IMR-90 (cell line): ENCODE results near the gene ADAMTS17. TPM values are rescaled to one million over a fixed set of nuclear protein-coding genes. Genes with fewer than 3 reads are reported as not detected.

ENCODE experiments used
- ATAC-seq: fragments of 200-7000 bp; cut with Tn5 transposase; 2 replicates; pipeline ENCODE4 v1.9.1; 2020; ENCODE audit warnings: low read depth, mild to moderate bottlenecking, moderate library complexity
- BruUV-seq: library from RNA; stranded (reverse); fragments of 400-500 nt; replicated peaks from 2 replicates; lab custom pipeline; 2021; lab: Mats Ljungman, UMichigan
- CTCF ChIA-PET: fragments of 300-600 bp; formaldehyde crosslinking; extraction: SDS; loops from one replicate; lab custom pipeline; 2021; ENCODE audit warnings: antibody characterized with exemption; lab: Yijun Ruan, JAX
- POLR2A ChIA-PET: fragments of 300-600 bp; sonication (Branson Sonifier 250); formaldehyde crosslinking; loops from one replicate; lab custom pipeline; 2022; ENCODE audit warnings: antibody characterized with exemption; ENCODE audit not compliant: unreplicated experiment; lab: Charles Lee
- DNase-seq: peaks from one replicate; pipeline ENCODE4 v3.0.0; 2013
- H2AFZ ChIP-seq: replicated peaks from 2 replicates; pipeline ENCODE3; 2013; ENCODE audit warnings: low read length, mild to moderate bottlenecking; ENCODE audit not compliant: poor library complexity
- H2AK5ac ChIP-seq: 2 replicates; pipeline ENCODE4 v1.6.1; 2013; ENCODE audit warnings: low read depth, low read length, inconsistent platforms
- H2AK9ac ChIP-seq: replicated peaks from 2 replicates; pipeline ENCODE3; 2013; ENCODE audit warnings: mild to moderate bottlenecking, low read depth, low read length, moderate library complexity; ENCODE audit not compliant: poor library complexity
- H2BK120ac ChIP-seq: 2 replicates; pipeline ENCODE4 v1.6.1; 2013; ENCODE audit warnings: low read depth, low read length, inconsistent platforms
- H2BK15ac ChIP-seq: 3 replicates; pipeline ENCODE4 v1.6.1; 2013; ENCODE audit warnings: low read depth, low read length, inconsistent platforms
- H2BK20ac ChIP-seq: 2 replicates; pipeline ENCODE4 v1.6.1; 2013; ENCODE audit warnings: low read depth, mild to moderate bottlenecking, inconsistent platforms, low read length, moderate library complexity
- H2BK5ac ChIP-seq: 2 replicates; pipeline ENCODE4 v1.6.1; 2013; ENCODE audit warnings: mild to moderate bottlenecking, low read depth, low read length, inconsistent platforms; ENCODE audit not compliant: poor library complexity, severe bottlenecking
- H3K14ac ChIP-seq: replicated peaks from 2 replicates; pipeline ENCODE4 v1.6.1; 2013; ENCODE audit warnings: low read depth, low read length, inconsistent platforms
- H3K18ac ChIP-seq: 2 replicates; pipeline ENCODE4 v1.6.1; 2013; ENCODE audit warnings: low read depth, low read length, control low read depth
- H3K23ac ChIP-seq: 2 replicates; pipeline ENCODE4 v1.6.1; 2013; ENCODE audit warnings: low read depth, low read length, inconsistent platforms
- H3K27ac ChIP-seq: 2 replicates; pipeline ENCODE4 v1.5.1; 2013; ENCODE audit warnings: mild to moderate bottlenecking, control low read depth, low read length; ENCODE audit not compliant: insufficient read depth
- H3K27me3 ChIP-seq: 2 replicates; pipeline ENCODE4 v1.6.1; 2013; ENCODE audit warnings: low read length; ENCODE audit not compliant: control insufficient read depth, insufficient read depth
- H3K36me3 ChIP-seq: 2 replicates; pipeline ENCODE4 v1.6.1; 2013; ENCODE audit warnings: low read length, mixed read lengths; ENCODE audit not compliant: control insufficient read depth, insufficient read depth
- H3K4ac ChIP-seq: 2 replicates; pipeline ENCODE4 v1.6.1; 2013; ENCODE audit warnings: low read depth, low read length, inconsistent platforms
- H3K4me1 ChIP-seq: 2 replicates; pipeline ENCODE4 v1.6.1; 2013; ENCODE audit warnings: low read length, mixed read lengths; ENCODE audit not compliant: control insufficient read depth, insufficient read depth
- H3K4me2 ChIP-seq: 2 replicates; pipeline ENCODE4 v1.6.1; 2013; ENCODE audit warnings: low read depth, mild to moderate bottlenecking, control low read depth, low read length, moderate library complexity
- H3K4me3 ChIP-seq: 2 replicates; pipeline ENCODE4 v1.5.1; 2013; ENCODE audit warnings: low read depth, mild to moderate bottlenecking, control low read depth, low read length, moderate library complexity; ENCODE audit not compliant: insufficient read depth
- H3K56ac ChIP-seq: 2 replicates; pipeline ENCODE4 v1.6.1; 2013; ENCODE audit warnings: low read length, inconsistent platforms; ENCODE audit not compliant: insufficient read depth; ENCODE audit errors: extremely low read depth
- H3K79me1 ChIP-seq, 2 experiments: 2 replicates each; pipeline ENCODE4 v1.6.1; 2013; ENCODE audit warnings: low read length in 2 of 2, inconsistent platforms in 1 of 2, low read depth in 1 of 2
- H3K9ac ChIP-seq: 2 replicates; pipeline ENCODE4 v1.6.1; 2013; ENCODE audit warnings: low read depth, low read length, control low read depth
- H3K9me1 ChIP-seq: 2 replicates; pipeline ENCODE4 v1.6.1; 2013; ENCODE audit warnings: low read length, inconsistent platforms; ENCODE audit not compliant: insufficient read depth
- H3K9me3 ChIP-seq: 2 replicates; pipeline ENCODE4 v1.6.1; 2013; ENCODE audit warnings: low read length; ENCODE audit not compliant: control insufficient read depth, insufficient read depth
- H4K20me1 ChIP-seq: 2 replicates; pipeline ENCODE4 v1.6.1; 2013; ENCODE audit warnings: low read length, inconsistent platforms; ENCODE audit not compliant: insufficient read depth
- H4K5ac ChIP-seq: 2 replicates; pipeline ENCODE4 v1.6.1; 2013; ENCODE audit warnings: mild to moderate bottlenecking, low read depth, low read length, control low read depth
- H4K8ac ChIP-seq, 2 experiments: 2 replicates each; pipeline ENCODE4 v1.6.1; 2013; ENCODE audit warnings: low read depth in 2 of 2, low read length in 2 of 2, control low read depth in 1 of 2, inconsistent platforms in 1 of 2
- H4K91ac ChIP-seq: 2 replicates; pipeline ENCODE4 v1.6.1; 2013; ENCODE audit warnings: low read depth, low read length, inconsistent platforms; ENCODE audit not compliant: insufficient read depth
- BHLHE40 ChIP-seq: fragments of 150-350 bp; IDR thresholded peaks from 2 replicates; pipeline ENCODE4 v1.6.1; 2016; ENCODE audit warnings: mild to moderate bottlenecking, low read depth, low read length
- CHD1 ChIP-seq: IDR thresholded peaks from 2 replicates; pipeline ENCODE4 v1.6.1; 2012; ENCODE audit warnings: low read depth, low read length, improper control_type of control experiment
- FOS ChIP-seq: fragments of 150-350 bp; IDR thresholded peaks from 2 replicates; pipeline ENCODE4 v1.6.1; 2016; ENCODE audit warnings: low read depth, low read length
- MAFK ChIP-seq: IDR thresholded peaks from 2 replicates; pipeline ENCODE4 v1.6.1; 2012; ENCODE audit warnings: low read depth, low read length, improper control_type of control experiment
- MAZ ChIP-seq: IDR thresholded peaks from 2 replicates; pipeline ENCODE4 v1.6.1; 2012; ENCODE audit warnings: low read depth, mild to moderate bottlenecking, low read length, improper control_type of control experiment, moderate library complexity, borderline replicate concordance
- MXI1 ChIP-seq: IDR thresholded peaks from 2 replicates; pipeline ENCODE4 v1.6.1; 2012; ENCODE audit warnings: low read depth, mild to moderate bottlenecking, low read length, moderate library complexity, borderline replicate concordance
- NFE2L2 ChIP-seq: fragments of 150-350 bp; IDR thresholded peaks from 2 replicates; pipeline ENCODE4 v1.6.1; 2016; ENCODE audit warnings: low read depth, mild to moderate bottlenecking, low read length
- POLR2A ChIP-seq: IDR thresholded peaks from 2 replicates; pipeline ENCODE4 v1.6.1; 2012; ENCODE audit warnings: mild to moderate bottlenecking, low read depth, low read length
- RAD21 ChIP-seq: IDR thresholded peaks from 2 replicates; pipeline ENCODE4 v1.6.1; 2012; ENCODE audit warnings: low read length, improper control_type of control experiment
- RCOR1 ChIP-seq: IDR thresholded peaks from 2 replicates; pipeline ENCODE4 v1.6.1; 2012; ENCODE audit warnings: mild to moderate bottlenecking, low read length, improper control_type of control experiment; ENCODE audit not compliant: insufficient replicate concordance
- RFX5 ChIP-seq: IDR thresholded peaks from 2 replicates; pipeline ENCODE4 v1.8.0; 2012; ENCODE audit warnings: low read depth, mild to moderate bottlenecking, low read length, moderate library complexity
- SMC3 ChIP-seq: fragments of 150-350 bp; IDR thresholded peaks from 2 replicates; pipeline ENCODE4 v1.6.1; 2016; ENCODE audit warnings: low read depth, mild to moderate bottlenecking, antibody characterized with exemption, low read length, moderate library complexity
- WGBS, 2 experiments: methylation state at CpG; one replicate each; pipeline versions ENCODE4 v1.1.5 to v1.1.7; 2013; ENCODE audit warnings: missing lambda C conversion rate in 2 of 2; ENCODE audit not compliant: insufficient read length in 1 of 2; ENCODE audit errors: extremely low coverage in 2 of 2; 5-methylcytosine and 5-hydroxymethylcytosine counted together
- dilution Hi-C: fragments of 300-500 bp; cut with HindIII; formaldehyde crosslinking; loops from one replicate; pipeline ENCODE4 v1.14.3; 2018; ENCODE audit warnings: low sequenced_read_pairs; ENCODE audit not compliant: unreplicated experiment
- in situ Hi-C: fragments of 300-500 bp; cut with MboI; formaldehyde crosslinking; loops from 3 replicates; pipeline ENCODE4 v1.14.3; 2019; ENCODE audit warnings: low sequenced_read_pairs, inconsistent platforms, mixed read lengths
- intact Hi-C: fragments of 100-400 bp; cut with micrococcal nuclease; formaldehyde crosslinking; loops from 2 replicates; pipeline ENCODE4 v1.10.0; 2022
- polyA plus RNA-seq, 3 experiments: library from polyadenylated mRNA; depleted of rRNA; stranded (reverse); fragments of >200 nt; gene quantifications; 2 replicates each; pipeline ENCODE4 v1.2.3, GENCODE V29; 2012; ENCODE audit warnings: low replicate concordance in 1 of 3
- total RNA-seq: library from RNA; depleted of rRNA; stranded (reverse); fragments of >200 nt; gene quantifications from 2 replicates; pipeline ENCODE4 v1.2.3, GENCODE V29; 2012
- TF ChIP-seq, protein P1 (sequence below): conservative IDR thresholded peaks from 2 replicates; pipeline ENCODE4 v1.5.1; 2012; ENCODE audit warnings: mild to moderate bottlenecking, low read depth, low read length, improper control_type of control experiment
- TF ChIP-seq, protein P2 (sequence below): fragments of 150-350 bp; IDR thresholded peaks from 2 replicates; pipeline ENCODE4 v1.6.1; 2016; ENCODE audit warnings: low read depth, mild to moderate bottlenecking, low read length, moderate library complexity, borderline replicate concordance
- TF ChIP-seq, protein P3 (sequence below): fragments of 150-350 bp; IDR thresholded peaks from 2 replicates; pipeline ENCODE4 v1.6.1; 2017; ENCODE audit warnings: mild to moderate bottlenecking, antibody characterized with exemption, low read length, low read depth

The ADAMTS17 gene
- total and polyA plus RNA-seq, 2 of the 4 experiments (the other 2 are of a cell fraction) = 0.03 TPM; not detected in 1

DNA sequence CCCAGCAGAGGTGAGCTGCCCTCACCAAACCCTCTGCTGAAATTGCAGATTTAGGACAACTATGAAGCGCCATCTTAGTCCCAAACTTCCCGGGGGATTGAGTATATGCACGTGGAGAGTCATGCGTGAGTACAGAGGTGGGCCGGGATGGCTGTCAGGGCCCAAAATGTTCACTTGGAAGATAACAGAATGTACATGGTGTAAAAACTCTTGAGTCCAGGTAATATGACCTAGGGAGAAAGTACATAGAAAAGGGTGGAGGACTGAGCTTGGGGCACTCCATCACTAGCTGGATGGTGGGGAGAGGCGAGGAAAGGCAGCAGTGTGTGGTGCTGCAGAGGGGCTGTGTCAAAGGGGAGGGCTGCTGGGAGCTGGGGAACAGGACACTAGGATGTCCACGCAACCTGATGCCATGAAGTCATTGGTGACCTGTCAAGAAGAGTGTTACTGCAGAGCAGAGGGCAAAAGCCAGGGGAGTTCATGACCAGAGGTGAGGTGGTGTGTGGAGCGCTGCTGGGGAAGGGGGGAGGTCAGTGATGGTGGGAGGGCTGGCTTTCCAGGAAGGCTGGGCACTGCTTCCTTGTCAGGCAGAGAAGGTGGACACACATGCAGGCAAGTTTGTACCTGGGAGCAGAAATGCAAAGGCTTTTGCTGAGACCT is 372.4 kb downstream of the ADAMTS17 start:
- no peak overlapping the region for H2BK120ac ChIP-seq
- intact Hi-C loops (no loop called here), dilution Hi-C loops (no loop called here), in situ Hi-C loops (no loop called here)
- H3K4me3 ChIP-seq = no peak overlapping the region
- no peak overlapping the region for H2AFZ ChIP-seq
- no peak overlapping the region for H3K56ac ChIP-seq
- H3K14ac ChIP-seq = no peak overlapping the region
- H4K8ac ChIP-seq = no peak overlapping the region
- CTCF ChIA-PET = no interaction called here
- H3K9ac ChIP-seq = no peak overlapping the region
- H3K27me3 ChIP-seq = no peaks in the 10 kb centered on the region
- 66% methylated on average over 7 of the region's 8 CpGs; no CpG with 5 or more reads in 1 of the 2 experiments for whole genome bisulfite sequencing, 2 experiments
- H2AK9ac ChIP-seq = no peak overlapping the region
- H3K79me1 ChIP-seq = no peaks in the 10 kb centered on the region
- no peaks in the 10 kb centered on the region for H4K20me1 ChIP-seq
- no peak overlapping the region for H2AK5ac ChIP-seq
- no peaks in the 10 kb centered on the region for H3K36me3 ChIP-seq
- no peak overlapping the region for H3K18ac ChIP-seq
- H4K5ac ChIP-seq = no peak overlapping the region
- peaks cover 42% of the 10 kb centered on the region for H3K9me3 ChIP-seq
- H2BK15ac ChIP-seq = no peak overlapping the region
- H3K23ac ChIP-seq = no peak overlapping the region
- H2BK20ac ChIP-seq = no peak overlapping the region
- H2BK5ac ChIP-seq = no peak overlapping the region
- H3K4me2 ChIP-seq = no peak overlapping the region
- H3K4ac ChIP-seq = no peak overlapping the region
- no peaks in the 10 kb centered on the region for H3K4me1 ChIP-seq
- ATAC-seq (no peak), DNase-seq (no peak)
- POLR2A ChIA-PET = no interaction called here
- no peaks in the 10 kb centered on the region for H3K9me1 ChIP-seq
- no peak for TF ChIP-seq CHD1
- TF ChIP-seq MAZ = no peak
- no peak for TF ChIP-seq RFX5
- no peak for TF ChIP-seq SMC3
- TF ChIP-seq, protein P1, sequence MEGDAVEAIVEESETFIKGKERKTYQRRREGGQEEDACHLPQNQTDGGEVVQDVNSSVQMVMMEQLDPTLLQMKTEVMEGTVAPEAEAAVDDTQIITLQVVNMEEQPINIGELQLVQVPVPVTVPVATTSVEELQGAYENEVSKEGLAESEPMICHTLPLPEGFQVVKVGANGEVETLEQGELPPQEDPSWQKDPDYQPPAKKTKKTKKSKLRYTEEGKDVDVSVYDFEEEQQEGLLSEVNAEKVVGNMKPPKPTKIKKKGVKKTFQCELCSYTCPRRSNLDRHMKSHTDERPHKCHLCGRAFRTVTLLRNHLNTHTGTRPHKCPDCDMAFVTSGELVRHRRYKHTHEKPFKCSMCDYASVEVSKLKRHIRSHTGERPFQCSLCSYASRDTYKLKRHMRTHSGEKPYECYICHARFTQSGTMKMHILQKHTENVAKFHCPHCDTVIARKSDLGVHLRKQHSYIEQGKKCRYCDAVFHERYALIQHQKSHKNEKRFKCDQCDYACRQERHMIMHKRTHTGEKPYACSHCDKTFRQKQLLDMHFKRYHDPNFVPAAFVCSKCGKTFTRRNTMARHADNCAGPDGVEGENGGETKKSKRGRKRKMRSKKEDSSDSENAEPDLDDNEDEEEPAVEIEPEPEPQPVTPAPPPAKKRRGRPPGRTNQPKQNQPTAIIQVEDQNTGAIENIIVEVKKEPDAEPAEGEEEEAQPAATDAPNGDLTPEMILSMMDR = no peak
- no peak for TF ChIP-seq RCOR1
- no peak for TF ChIP-seq FOS
- TF ChIP-seq POLR2A = no peak
- no peak for TF ChIP-seq MXI1
- TF ChIP-seq RAD21 = no peak
- TF ChIP-seq MAFK = no peak
- TF ChIP-seq, protein P2, sequence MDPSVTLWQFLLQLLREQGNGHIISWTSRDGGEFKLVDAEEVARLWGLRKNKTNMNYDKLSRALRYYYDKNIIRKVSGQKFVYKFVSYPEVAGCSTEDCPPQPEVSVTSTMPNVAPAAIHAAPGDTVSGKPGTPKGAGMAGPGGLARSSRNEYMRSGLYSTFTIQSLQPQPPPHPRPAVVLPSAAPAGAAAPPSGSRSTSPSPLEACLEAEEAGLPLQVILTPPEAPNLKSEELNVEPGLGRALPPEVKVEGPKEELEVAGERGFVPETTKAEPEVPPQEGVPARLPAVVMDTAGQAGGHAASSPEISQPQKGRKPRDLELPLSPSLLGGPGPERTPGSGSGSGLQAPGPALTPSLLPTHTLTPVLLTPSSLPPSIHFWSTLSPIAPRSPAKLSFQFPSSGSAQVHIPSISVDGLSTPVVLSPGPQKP = no peak
- TF ChIP-seq, protein P3, sequence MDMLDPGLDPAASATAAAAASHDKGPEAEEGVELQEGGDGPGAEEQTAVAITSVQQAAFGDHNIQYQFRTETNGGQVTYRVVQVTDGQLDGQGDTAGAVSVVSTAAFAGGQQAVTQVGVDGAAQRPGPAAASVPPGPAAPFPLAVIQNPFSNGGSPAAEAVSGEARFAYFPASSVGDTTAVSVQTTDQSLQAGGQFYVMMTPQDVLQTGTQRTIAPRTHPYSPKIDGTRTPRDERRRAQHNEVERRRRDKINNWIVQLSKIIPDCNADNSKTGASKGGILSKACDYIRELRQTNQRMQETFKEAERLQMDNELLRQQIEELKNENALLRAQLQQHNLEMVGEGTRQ = no peak
- TF ChIP-seq BHLHE40 = no peak
- no peak for TF ChIP-seq NFE2L2
- BruUV-seq = no TSS peak
- no peak overlapping the region for H4K91ac ChIP-seq
- no peak overlapping the region for H3K27ac ChIP-seq
